PFSK-1 (cell line): Measurements from ENCODE around the gene KLK14.

Source experiments
- FOXP2 ChIP-seq: optimal IDR thresholded peaks from 2 replicates; pipeline ENCODE3; 2011; ENCODE audit warnings: borderline replicate concordance, control low read depth, inconsistent platforms; ENCODE audit not compliant: insufficient read depth; ENCODE audit errors: extremely low read length, extremely low read depth
- POLR2AphosphoS5 ChIP-seq: IDR thresholded peaks from 2 replicates; pipeline ENCODE4 v1.6.1; 2012; ENCODE audit warnings: low read depth, mild to moderate bottlenecking, control low read depth, low read length, moderate library complexity
- REST ChIP-seq, 2 experiments: IDR thresholded peaks; 2 replicates each; pipeline versions ENCODE4 v1.6.1 to v1.8.0; 2011 to 2012; ENCODE audit warnings: low read depth in 2 of 2, low read length in 2 of 2, control low read depth in 1 of 2, inconsistent platforms in 1 of 2, mild to moderate bottlenecking in 1 of 2, moderate library complexity in 1 of 2; ENCODE audit not compliant: insufficient read depth in 1 of 2
- SIN3A ChIP-seq: IDR thresholded peaks from 2 replicates; pipeline ENCODE4 v1.6.1; 2012; ENCODE audit warnings: mild to moderate bottlenecking, low read length, moderate library complexity, borderline replicate concordance; ENCODE audit not compliant: insufficient read depth
- TAF1 ChIP-seq: IDR thresholded peaks from 2 replicates; pipeline ENCODE4 v1.6.1; 2012; ENCODE audit warnings: low read length, control low read depth, borderline replicate concordance; ENCODE audit not compliant: insufficient read depth

The KLK14 gene

GRCh38 chr19:51099047-51099382, 16.3 kb upstream of the KLK14 start:
- TF ChIP-seq SIN3A (no peak), REST (IDR thresholded peaks at IDR 0.05; ENCODE audit: insufficient read depth in 1 of 2, low read depth in 2 of 2, low read length in 2 of 2) (no peak), FOXP2 (no peak), POLR2AphosphoS5 (no peak)

DNA sequence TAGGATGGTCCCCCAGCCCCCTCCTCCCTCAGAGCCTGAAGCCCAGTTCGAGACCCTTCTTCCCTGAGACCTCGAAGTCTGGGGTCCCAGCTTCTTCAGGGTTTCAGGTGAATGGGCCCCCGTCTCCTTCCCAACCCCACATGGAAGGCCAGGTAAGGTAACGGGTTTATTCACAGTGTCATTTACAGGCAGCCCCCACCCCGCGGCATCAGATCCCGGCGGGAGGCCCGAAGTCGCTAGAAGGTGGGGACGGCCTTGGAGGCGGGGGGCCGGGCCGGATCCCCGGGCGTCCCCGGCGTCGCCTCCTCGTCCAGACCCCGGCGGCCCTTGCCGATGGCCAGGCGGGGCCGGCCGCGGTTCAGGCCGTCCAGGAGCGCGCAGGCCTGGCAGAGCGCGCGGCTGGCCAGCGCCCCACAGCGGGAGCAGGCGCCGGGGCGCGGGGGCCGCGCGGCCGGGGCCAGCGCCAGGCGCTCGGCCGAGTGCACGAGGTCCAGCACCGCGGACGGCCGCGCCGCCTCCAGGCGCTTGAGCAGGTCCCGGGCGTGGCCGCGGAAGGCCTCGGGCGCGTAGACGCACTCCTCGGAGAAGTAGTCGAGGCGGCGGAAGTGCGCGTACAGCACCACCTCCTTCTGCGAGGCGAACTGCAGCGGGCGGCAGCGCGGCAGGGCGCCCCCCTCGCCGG, 15.8 kb upstream of the KLK14 start:
- TF ChIP-seq SIN3A = no peak
- no peak for TF ChIP-seq TAF1
- no peak for TF ChIP-seq POLR2AphosphoS5

- TF ChIP-seq POLR2AphosphoS5 = no peak
- TF ChIP-seq TAF1 = no peak
- no peak for TF ChIP-seq REST (IDR thresholded peaks at IDR 0.05; ENCODE audit: insufficient read depth in 1 of 2, low read depth in 2 of 2, low read length in 2 of 2)
- TF ChIP-seq SIN3A = no peak
- TF ChIP-seq FOXP2 = no peak
These were observed 15.1 kb upstream of the KLK14 start for GRCh38 chr19:51097796-51098195.

DNA sequence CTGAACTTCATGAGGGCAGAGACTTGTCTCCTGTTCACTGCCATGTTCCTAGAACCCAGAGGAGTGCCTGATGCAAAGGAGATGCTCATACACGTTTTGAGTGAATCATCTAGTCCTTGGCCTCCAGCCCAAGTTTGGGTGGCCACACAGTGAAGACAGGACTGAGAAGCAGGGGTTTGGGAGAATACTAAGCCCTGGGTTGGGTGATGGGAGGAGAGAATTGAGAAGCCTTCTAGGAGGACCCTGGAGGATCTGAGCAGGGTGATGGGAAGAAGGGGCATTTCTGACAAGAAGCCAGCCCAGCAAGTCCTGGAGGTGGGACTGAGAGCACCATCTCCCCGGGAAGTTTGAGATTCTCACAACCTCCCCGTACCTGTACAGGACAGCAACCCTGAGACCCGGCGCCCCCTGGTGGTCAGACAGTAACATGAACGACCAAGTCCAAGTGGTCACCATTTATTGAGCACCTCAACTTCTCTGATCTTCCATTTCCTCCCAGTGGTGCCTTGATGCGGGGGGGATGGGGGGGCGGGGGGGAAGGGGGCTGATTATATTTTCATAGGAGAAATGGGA, 14.6 kb upstream of the KLK14 start:
- TF ChIP-seq FOXP2 = no peak
- no peak for TF ChIP-seq SIN3A
- no peak for TF ChIP-seq POLR2AphosphoS5
- no peak for TF ChIP-seq REST (IDR thresholded peaks at IDR 0.05; ENCODE audit: insufficient read depth in 1 of 2, low read depth in 2 of 2, low read length in 2 of 2)
- no peak for TF ChIP-seq TAF1

DNA sequence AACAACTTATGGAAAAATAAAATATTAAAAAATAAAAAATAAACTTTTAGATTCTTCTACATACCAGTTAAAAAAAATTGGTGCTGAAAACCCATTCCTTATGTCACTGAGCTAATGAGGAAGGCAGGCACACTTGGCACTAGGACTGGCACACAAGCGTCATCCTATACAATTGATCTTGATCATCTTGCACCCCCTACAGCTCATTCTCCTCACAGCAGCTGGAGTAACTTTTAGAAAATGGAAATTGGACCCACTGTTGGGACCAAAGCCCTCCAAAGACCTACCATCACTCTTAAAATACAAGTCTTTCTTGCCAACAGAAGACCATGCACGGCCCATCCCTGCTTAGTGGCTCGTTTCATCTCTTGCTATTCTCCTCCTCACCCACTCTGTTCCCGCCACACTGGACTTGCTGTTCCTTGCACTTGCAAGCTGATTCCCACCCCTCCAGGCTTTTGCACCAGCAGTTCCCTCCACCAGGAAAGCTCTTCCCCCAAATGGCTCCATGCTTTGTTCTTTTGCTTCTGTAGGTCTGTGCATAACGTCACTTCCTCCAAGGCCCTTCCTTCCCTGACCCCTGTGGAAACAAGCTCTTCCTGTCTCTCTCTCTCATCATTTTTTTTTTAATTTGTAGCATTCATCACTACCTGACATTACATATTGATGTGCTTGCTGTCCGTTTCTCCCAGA, 13.9 kb upstream of the KLK14 start:
- TF ChIP-seq SIN3A (no peak), FOXP2 (no peak), REST (IDR thresholded peaks at IDR 0.05; ENCODE audit: insufficient read depth in 1 of 2, low read depth in 2 of 2, low read length in 2 of 2) (no peak), TAF1 (no peak), POLR2AphosphoS5 (no peak)
